GM12891 (cell line): ENCODE measurements around the gene SEMA5A. TPM values are rescaled to one million over a fixed set of nuclear protein-coding genes. Genes with fewer than 3 reads are reported as not detected.

ENCODE experiments used
- DNase-seq: peaks from one replicate; pipeline ENCODE4 v3.0.0; 2011; ENCODE audit warnings: low spot score; ENCODE audit not compliant: insufficient read length
- FAIRE-seq: peaks from 2 replicates; lab custom pipeline; 2011; peaks lifted over from hg19 to GRCh38; lab: Jason Lieb, UNC
- PAX5 ChIP-seq: IDR thresholded peaks from 2 replicates; pipeline ENCODE4 v1.6.1; 2011; ENCODE audit warnings: low read length, moderate library complexity, mild to moderate bottlenecking; ENCODE audit not compliant: insufficient read depth, severe bottlenecking
- POLR2A ChIP-seq: IDR thresholded peaks from 2 replicates; pipeline ENCODE4 v1.6.1; 2011; ENCODE audit warnings: low read depth, low read length, control low read depth
- POLR2AphosphoS5 ChIP-seq: IDR thresholded peaks from 2 replicates; pipeline ENCODE4 v1.6.1; 2011; ENCODE audit warnings: low read depth, low read length, control low read depth
- POU2F2 ChIP-seq: IDR thresholded peaks from 2 replicates; pipeline ENCODE4 v1.6.1; 2011; ENCODE audit warnings: low read depth, mild to moderate bottlenecking, control low read depth, low read length, moderate library complexity
- SPI1 ChIP-seq: IDR thresholded peaks from 2 replicates; pipeline ENCODE4 v1.6.1; 2011; ENCODE audit warnings: low read depth, low read length, control low read depth
- TAF1 ChIP-seq: IDR thresholded peaks from 2 replicates; pipeline ENCODE4 v1.6.1; 2011; ENCODE audit warnings: low read depth, low read length, control low read depth
- polyA plus RNA-seq: library from polyadenylated mRNA; unstranded; fragments of >200 nt; gene quantifications from one replicate; pipeline ENCODE4 v1.2.1, GENCODE V29; 2012; ENCODE audit warnings: low read depth, missing spikeins, inconsistent platforms; ENCODE audit not compliant: missing spikeins

Gene SEMA5A
- polyA plus RNA-seq: 0.14 TPM

GRCh38 chr5:9545992-9546851 lies at the start of gene SEMA5A:
Gene SEMA5A, minus strand, starts transcription at chr5:9546075. Its CDS starts 166,129 bp downstream, at chr5:9379946.
- FAIRE-seq (no peak), DNase-seq (peak; percentile 18)
- TF ChIP-seq TAF1: no peak
- no peak for TF ChIP-seq SPI1
- no peak for TF ChIP-seq POLR2AphosphoS5

- no peak for TF ChIP-seq POU2F2
- TF ChIP-seq POLR2A: no peak
- no peak for TF ChIP-seq PAX5
- no peak for TF ChIP-seq POLR2AphosphoS5
- no peak for TF ChIP-seq TAF1
- no peak for TF ChIP-seq SPI1
- no peak for DNase-seq
- no peak for FAIRE-seq
These were observed 49.0 kb upstream of the SEMA5A start for GRCh38 chr5:9594913-9595312.

GRCh38 chr5:9589049-9589835 lies 43.4 kb upstream of the SEMA5A start:
- FAIRE-seq (no peak), DNase-seq (no peak)
- no peak for TF ChIP-seq SPI1
- TF ChIP-seq POLR2A: no peak
- TF ChIP-seq POLR2AphosphoS5: no peak
- TF ChIP-seq TAF1: no peak
- TF ChIP-seq POU2F2: no peak
- TF ChIP-seq PAX5: no peak

- FAIRE-seq (no peak), DNase-seq (no peak)
- TF ChIP-seq POU2F2: no peak
- TF ChIP-seq PAX5: no peak
- no peak for TF ChIP-seq POLR2AphosphoS5
- no peak for TF ChIP-seq SPI1
- TF ChIP-seq POLR2A: no peak
- no peak for TF ChIP-seq TAF1
These were observed 42.4 kb upstream of the SEMA5A start for GRCh38 chr5:9588254-9588653.

GRCh38 chr5:9587135-9587534 lies 41.3 kb upstream of the SEMA5A start:
- DNase-seq: no peak
- TF ChIP-seq TAF1: no peak
- TF ChIP-seq POLR2A: no peak
- TF ChIP-seq POLR2AphosphoS5: no peak
- no peak for TF ChIP-seq SPI1
- TF ChIP-seq PAX5: no peak
- TF ChIP-seq POU2F2: no peak
- FAIRE-seq: no peak

GRCh38 chr5:9582406-9582805 lies 36.5 kb upstream of the SEMA5A start:
- TF ChIP-seq POLR2AphosphoS5 (no peak), POU2F2 (no peak), TAF1 (no peak), PAX5 (no peak), POLR2A (no peak), SPI1 (no peak)
- DNase-seq (no peak), FAIRE-seq (no peak)

- FAIRE-seq (no peak), DNase-seq (no peak)
- no peak for TF ChIP-seq PAX5
- TF ChIP-seq POLR2A: no peak
- TF ChIP-seq TAF1: no peak
- TF ChIP-seq POLR2AphosphoS5: no peak
These were observed 27.9 kb upstream of the SEMA5A start for GRCh38 chr5:9573796-9574195.

GRCh38 chr5:9572246-9572645 lies 26.4 kb upstream of the SEMA5A start:
- DNase-seq (no peak), FAIRE-seq (no peak)
- no peak for TF ChIP-seq PAX5
- TF ChIP-seq POLR2AphosphoS5: no peak
- TF ChIP-seq TAF1: no peak
- no peak for TF ChIP-seq POLR2A
- TF ChIP-seq SPI1: no peak
- TF ChIP-seq POU2F2: no peak

- FAIRE-seq: no peak
- no peak for TF ChIP-seq POLR2AphosphoS5
- DNase-seq: no peak
These were observed 25.0 kb upstream of the SEMA5A start for GRCh38 chr5:9570876-9571275.

- no peak for TF ChIP-seq POU2F2
- no peak for TF ChIP-seq PAX5
- no peak for TF ChIP-seq SPI1
- TF ChIP-seq POLR2A: no peak
- TF ChIP-seq POLR2AphosphoS5: no peak
- no peak for TF ChIP-seq TAF1
- DNase-seq (no peak), FAIRE-seq (no peak)
These were observed 21.2 kb upstream of the SEMA5A start for GRCh38 chr5:9567039-9567438.
